GM23338 (cell line): Measurements from ENCODE around the gene PHC1. TPM values are rescaled to one million over a fixed set of nuclear protein-coding genes. Genes with fewer than 3 reads are reported as not detected.

Source experiments
- ATAC-seq: fragments of 200-7000 bp; cut with Tn5 transposase; 3 replicates; pipeline ENCODE4 v1.9.1; 2020
- DNase-seq: peaks from one replicate; pipeline ENCODE4 v3.0.0-alpha.2; 2015; ENCODE audit warnings: low spot score
- H2AFZ ChIP-seq: fragments of 200-600 bp; sonication (generic); 2 replicates; pipeline ENCODE4 v1.8.0; 2016; ENCODE audit warnings: antibody characterized with exemption, mild to moderate bottlenecking, moderate library complexity
- H3F3A ChIP-seq: fragments of 200-600 bp; sonication (generic); replicated peaks from 2 replicates; pipeline ENCODE4 v1.8.0; 2017; ENCODE audit warnings: antibody characterized with exemption, mixed run types, low read depth
- H3K27ac ChIP-seq: fragments of 200-600 bp; sonication (generic); 2 replicates; pipeline ENCODE4 v1.6.1; 2016; ENCODE audit warnings: low read depth
- H3K27me3 ChIP-seq: fragments of 200-600 bp; sonication (generic); 2 replicates; pipeline ENCODE4 v1.8.0; 2016; ENCODE audit warnings: mild to moderate bottlenecking, mixed run types, moderate library complexity; ENCODE audit not compliant: insufficient read depth
- H3K36me3 ChIP-seq: fragments of 200-600 bp; sonication (generic); 2 replicates; pipeline ENCODE4 v1.8.0; 2016; ENCODE audit warnings: mild to moderate bottlenecking; ENCODE audit not compliant: insufficient read depth
- H3K4me1 ChIP-seq: fragments of 200-600 bp; sonication (generic); 2 replicates; pipeline ENCODE4 v1.8.0; 2016; ENCODE audit warnings: mild to moderate bottlenecking, moderate library complexity; ENCODE audit not compliant: insufficient read depth
- H3K4me2 ChIP-seq: fragments of 200-600 bp; sonication (generic); 2 replicates; pipeline ENCODE4 v1.7.1; 2017; ENCODE audit warnings: mixed run types
- H3K4me3 ChIP-seq: fragments of 200-600 bp; sonication (generic); 2 replicates; pipeline ENCODE4 v1.6.1; 2016; ENCODE audit warnings: mixed run types
- H3K79me2 ChIP-seq: fragments of 200-600 bp; sonication (generic); replicated peaks from 2 replicates; pipeline ENCODE4 v1.8.0; 2017; ENCODE audit warnings: mild to moderate bottlenecking; ENCODE audit not compliant: insufficient read depth
- H3K9me2 ChIP-seq: fragments of 200-600 bp; sonication (generic); 2 replicates; pipeline ENCODE4 v1.8.0; 2017; ENCODE audit not compliant: insufficient read depth
- H4K20me1 ChIP-seq: fragments of 200-600 bp; sonication (generic); replicated peaks from 2 replicates; pipeline ENCODE4 v1.8.0; 2017; ENCODE audit warnings: mild to moderate bottlenecking; ENCODE audit not compliant: insufficient read depth
- H3K27ac Mint-ChIP-seq: 2 replicates; pipeline ENCODE4 v1.8.0; 2020; ENCODE audit warnings: inconsistent platforms, mild to moderate bottlenecking, moderate library complexity, mixed read lengths
- H3K27me3 Mint-ChIP-seq: 3 replicates; pipeline ENCODE4 v1.8.0; 2022; ENCODE audit warnings: low read depth, mild to moderate bottlenecking, moderate library complexity, mixed read lengths, inconsistent platforms; ENCODE audit not compliant: insufficient read depth, poor library complexity
- H3K36me3 Mint-ChIP-seq: 3 replicates; pipeline ENCODE4 v1.8.0; 2021; ENCODE audit warnings: low read depth, mild to moderate bottlenecking, inconsistent platforms, moderate library complexity, mixed read lengths
- H3K4me1 Mint-ChIP-seq: 3 replicates; pipeline ENCODE4 v1.8.0; 2020; ENCODE audit warnings: mild to moderate bottlenecking, inconsistent platforms, mixed read lengths
- H3K4me3 Mint-ChIP-seq: 3 replicates; pipeline ENCODE4 v1.8.0; 2021; ENCODE audit warnings: moderate library complexity, mild to moderate bottlenecking, inconsistent platforms, mixed read lengths
- H3K9me3 Mint-ChIP-seq: 3 replicates; pipeline ENCODE4 v1.8.0; 2020; ENCODE audit warnings: moderate library complexity, mild to moderate bottlenecking, inconsistent platforms, mixed read lengths
- EZH2 ChIP-seq: fragments of 200-600 bp; sonication (generic); IDR thresholded peaks from one replicate; pipeline ENCODE4 v1.8.0; 2017; ENCODE audit warnings: antibody characterized with exemption, mild to moderate bottlenecking, low read depth; ENCODE audit not compliant: unreplicated experiment
- NANOG ChIP-seq: IDR thresholded peaks from 2 replicates; pipeline ENCODE4 v1.6.1; 2016; ENCODE audit warnings: antibody characterized with exemption, borderline replicate concordance
- POLR2AphosphoS5 ChIP-seq: IDR thresholded peaks from 2 replicates; pipeline ENCODE4 v1.6.1; 2016; ENCODE audit warnings: antibody characterized with exemption, low read depth
- polyA plus RNA-seq: library from polyadenylated mRNA; unstranded; fragments of >200 nt; fragmentation: Nextera tagmentation; extraction: Ambion mirVana; gene quantifications from 2 replicates; pipeline ENCODE4 v1.2.1, GENCODE V29; 2016
- total RNA-seq: library from RNA; depleted of rRNA; stranded (reverse); fragments of >200 nt; shearing (Covaris generic); gene quantifications from 2 replicates; pipeline ENCODE4 v1.2.3, GENCODE V29; 2014
- TF ChIP-seq, protein P1 (sequence below): fragments of 250-450 bp; sonication (Bioruptor Pico); IDR thresholded peaks from 2 replicates; pipeline ENCODE4 v1.5.0; 2020; ENCODE audit warnings: mild to moderate bottlenecking, moderate library complexity

The PHC1 gene
- total and polyA plus RNA-seq, 2 experiments from 2014 or later, result 303 to 1,069 TPM

DNA sequence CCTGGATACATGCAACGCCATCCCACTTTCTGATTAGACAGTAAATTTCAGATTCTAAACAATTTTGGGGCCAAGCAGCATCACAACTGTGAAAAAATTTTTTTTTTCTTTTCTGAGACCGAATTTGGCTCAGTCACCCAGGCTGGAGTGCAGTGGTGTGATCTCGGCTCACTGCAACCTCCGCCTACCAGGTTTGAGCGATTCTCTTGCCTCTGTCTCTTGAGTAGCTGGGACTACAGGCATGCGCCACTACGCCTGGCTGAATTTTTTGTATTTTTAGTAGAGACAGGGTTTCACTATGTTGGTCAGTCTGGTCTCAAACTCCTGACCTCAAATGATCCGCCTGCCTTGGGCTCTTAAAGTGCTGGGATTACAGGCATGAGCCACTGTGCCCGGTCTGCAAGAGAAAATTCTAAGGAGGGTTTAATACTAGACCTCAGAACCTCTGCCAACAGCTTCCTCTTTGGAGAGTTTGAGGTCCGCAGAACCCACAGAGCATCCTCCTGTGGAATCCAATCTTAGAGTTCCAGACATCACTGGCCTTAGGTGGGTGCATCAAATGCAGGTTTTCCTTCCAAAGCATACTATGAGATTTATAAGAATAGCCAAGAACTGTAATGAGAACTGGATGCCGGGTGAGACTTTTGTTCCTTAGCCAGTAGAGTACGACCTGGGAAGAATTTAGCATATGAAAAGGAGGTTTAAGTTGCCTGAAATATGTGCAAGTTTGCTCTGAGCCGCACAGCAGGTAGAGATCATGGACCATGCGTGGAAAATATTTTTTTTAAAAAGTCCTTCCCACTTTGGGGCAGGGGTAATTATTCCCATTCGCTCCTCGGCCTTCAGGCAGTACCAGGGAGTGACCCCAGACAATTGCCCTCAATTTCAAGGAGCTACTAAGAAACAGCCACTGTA lies 7.8 kb upstream of the PHC1 start (continued):
- TF ChIP-seq, protein P1, sequence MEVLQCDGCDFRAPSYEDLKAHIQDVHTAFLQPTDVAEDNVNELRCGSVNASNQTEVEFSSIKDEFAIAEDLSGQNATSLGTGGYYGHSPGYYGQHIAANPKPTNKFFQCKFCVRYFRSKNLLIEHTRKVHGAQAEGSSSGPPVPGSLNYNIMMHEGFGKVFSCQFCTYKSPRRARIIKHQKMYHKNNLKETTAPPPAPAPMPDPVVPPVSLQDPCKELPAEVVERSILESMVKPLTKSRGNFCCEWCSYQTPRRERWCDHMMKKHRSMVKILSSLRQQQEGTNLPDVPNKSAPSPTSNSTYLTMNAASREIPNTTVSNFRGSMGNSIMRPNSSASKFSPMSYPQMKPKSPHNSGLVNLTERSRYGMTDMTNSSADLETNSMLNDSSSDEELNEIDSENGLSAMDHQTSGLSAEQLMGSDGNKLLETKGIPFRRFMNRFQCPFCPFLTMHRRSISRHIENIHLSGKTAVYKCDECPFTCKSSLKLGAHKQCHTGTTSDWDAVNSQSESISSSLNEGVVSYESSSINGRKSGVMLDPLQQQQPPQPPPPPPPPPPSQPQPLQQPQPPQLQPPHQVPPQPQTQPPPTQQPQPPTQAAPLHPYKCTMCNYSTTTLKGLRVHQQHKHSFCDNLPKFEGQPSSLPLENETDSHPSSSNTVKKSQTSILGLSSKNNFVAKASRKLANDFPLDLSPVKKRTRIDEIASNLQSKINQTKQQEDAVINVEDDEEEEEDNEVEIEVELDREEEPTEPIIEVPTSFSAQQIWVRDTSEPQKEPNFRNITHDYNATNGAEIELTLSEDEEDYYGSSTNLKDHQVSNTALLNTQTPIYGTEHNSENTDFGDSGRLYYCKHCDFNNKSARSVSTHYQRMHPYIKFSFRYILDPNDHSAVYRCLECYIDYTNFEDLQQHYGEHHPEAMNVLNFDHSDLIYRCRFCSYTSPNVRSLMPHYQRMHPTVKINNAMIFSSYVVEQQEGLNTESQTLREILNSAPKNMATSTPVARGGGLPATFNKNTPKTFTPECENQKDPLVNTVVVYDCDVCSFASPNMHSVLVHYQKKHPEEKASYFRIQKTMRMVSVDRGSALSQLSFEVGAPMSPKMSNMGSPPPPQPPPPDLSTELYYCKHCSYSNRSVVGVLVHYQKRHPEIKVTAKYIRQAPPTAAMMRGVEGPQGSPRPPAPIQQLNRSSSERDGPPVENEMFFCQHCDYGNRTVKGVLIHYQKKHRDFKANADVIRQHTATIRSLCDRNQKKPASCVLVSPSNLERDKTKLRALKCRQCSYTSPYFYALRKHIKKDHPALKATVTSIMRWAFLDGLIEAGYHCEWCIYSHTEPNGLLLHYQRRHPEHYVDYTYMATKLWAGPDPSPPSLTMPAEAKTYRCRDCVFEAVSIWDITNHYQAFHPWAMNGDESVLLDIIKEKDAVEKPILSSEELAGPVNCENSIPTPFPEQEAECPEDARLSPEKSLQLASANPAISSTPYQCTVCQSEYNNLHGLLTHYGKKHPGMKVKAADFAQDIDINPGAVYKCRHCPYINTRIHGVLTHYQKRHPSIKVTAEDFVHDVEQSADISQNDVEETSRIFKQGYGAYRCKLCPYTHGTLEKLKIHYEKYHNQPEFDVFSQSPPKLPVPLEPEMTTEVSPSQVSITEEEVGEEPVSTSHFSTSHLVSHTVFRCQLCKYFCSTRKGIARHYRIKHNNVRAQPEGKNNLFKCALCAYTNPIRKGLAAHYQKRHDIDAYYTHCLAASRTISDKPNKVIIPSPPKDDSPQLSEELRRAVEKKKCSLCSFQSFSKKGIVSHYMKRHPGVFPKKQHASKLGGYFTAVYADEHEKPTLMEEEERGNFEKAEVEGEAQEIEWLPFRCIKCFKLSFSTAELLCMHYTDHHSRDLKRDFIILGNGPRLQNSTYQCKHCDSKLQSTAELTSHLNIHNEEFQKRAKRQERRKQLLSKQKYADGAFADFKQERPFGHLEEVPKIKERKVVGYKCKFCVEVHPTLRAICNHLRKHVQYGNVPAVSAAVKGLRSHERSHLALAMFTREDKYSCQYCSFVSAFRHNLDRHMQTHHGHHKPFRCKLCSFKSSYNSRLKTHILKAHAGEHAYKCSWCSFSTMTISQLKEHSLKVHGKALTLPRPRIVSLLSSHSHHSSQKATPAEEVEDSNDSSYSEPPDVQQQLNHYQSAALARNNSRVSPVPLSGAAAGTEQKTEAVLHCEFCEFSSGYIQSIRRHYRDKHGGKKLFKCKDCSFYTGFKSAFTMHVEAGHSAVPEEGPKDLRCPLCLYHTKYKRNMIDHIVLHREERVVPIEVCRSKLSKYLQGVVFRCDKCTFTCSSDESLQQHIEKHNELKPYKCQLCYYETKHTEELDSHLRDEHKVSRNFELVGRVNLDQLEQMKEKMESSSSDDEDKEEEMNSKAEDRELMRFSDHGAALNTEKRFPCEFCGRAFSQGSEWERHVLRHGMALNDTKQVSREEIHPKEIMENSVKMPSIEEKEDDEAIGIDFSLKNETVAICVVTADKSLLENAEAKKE, result no peak

DNA sequence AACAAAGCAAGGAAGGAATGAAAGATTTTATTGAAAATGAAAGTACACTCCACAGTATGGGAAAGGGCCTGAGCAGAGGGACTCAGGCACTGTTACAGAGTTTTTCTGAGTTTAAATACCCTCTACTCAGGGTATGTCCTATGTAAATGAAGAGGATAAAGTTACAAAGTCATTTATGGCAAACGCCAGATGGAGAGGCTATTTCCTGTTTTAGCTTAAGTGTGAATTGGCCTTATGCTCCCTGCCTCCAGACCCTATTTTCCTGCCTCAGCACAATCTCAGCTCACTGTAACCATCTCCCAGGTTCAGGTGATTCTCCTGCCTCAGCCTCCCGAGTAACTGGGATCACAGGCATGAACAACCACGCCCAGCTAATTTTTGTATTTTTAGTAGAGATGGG lies 6.8 kb upstream of the PHC1 start:
- no peak for ATAC-seq
- H3K79me2 ChIP-seq, result no peaks in the 10 kb centered on the region
- Mint-ChIP-seq H3K9me3 (peaks cover 6% of the 10 kb centered on the region), H3K36me3 (peaks cover 16% of the 10 kb centered on the region), H3K4me1 (peaks cover 61% of the 10 kb centered on the region), H3K27ac (peak overlapping the region; percentile 99), H3K4me3 (peak overlapping the region; percentile 33; the same call in 1 of the 3 replicates), H3K27me3 (peaks cover 5% of the 10 kb centered on the region)
- H3K4me3 ChIP-seq, result no peak overlapping the region
- H3K27ac ChIP-seq, result peak overlapping the region; percentile 95
- peaks cover 41% of the 10 kb centered on the region for H3K4me1 ChIP-seq
- DNase-seq, result peak; percentile 27
- no peaks in the 10 kb centered on the region for H3K36me3 ChIP-seq
- H3F3A ChIP-seq, result peaks cover 6% of the 10 kb centered on the region; the same call in 1 of the 2 replicates
- H2AFZ ChIP-seq, result no peak overlapping the region
- H3K9me2 ChIP-seq, result no peaks in the 10 kb centered on the region
- H3K27me3 ChIP-seq, result no peaks in the 10 kb centered on the region
- no peaks in the 10 kb centered on the region for H4K20me1 ChIP-seq
- TF ChIP-seq NANOG (peak; percentile 52; the same call in 1 of the 2 replicates), EZH2 (no peak), POLR2AphosphoS5 (peak; percentile 77)
- peak overlapping the region; percentile 10; the same call in 1 of the 2 replicates for H3K4me2 ChIP-seq
